HG03439 (cell line): ENCODE measurements around the gene VENTX.

ENCODE experiments used
- ATAC-seq: cut with Tn5 transposase; IDR thresholded peaks from one replicate; pipeline ENCODE4 v1.9.1; 2021; ENCODE audit warnings: mild to moderate bottlenecking, moderate library complexity; ENCODE audit not compliant: unreplicated experiment

VENTX gene

GRCh38 chr10:133282846-133283390 lies 45.3 kb downstream of the VENTX start:
- no peak for ATAC-seq

- no peak for ATAC-seq
Observed at GRCh38 chr10:133283931-133284330, 46.3 kb downstream of the VENTX start.

- ATAC-seq, result no peak
Observed at GRCh38 chr10:133285217-133285616, 47.6 kb downstream of the VENTX start.

- no peak for ATAC-seq
Observed at GRCh38 chr10:133286366-133286765, 48.7 kb downstream of the VENTX start.

GRCh38 chr10:133287832-133288500 lies 50.3 kb downstream of the VENTX start:
- no peak for ATAC-seq

GRCh38 chr10:133289761-133290160 lies 52.1 kb downstream of the VENTX start:
- ATAC-seq, result no peak
